ENCODE measurements around the gene LRP1-AS. TPM values are rescaled to one million over a fixed set of nuclear protein-coding genes. Genes with fewer than 3 reads are reported as not detected.

Gene LRP1-AS
- total RNA-seq, 1 experiment from 2014 or later = not detected

DNA sequence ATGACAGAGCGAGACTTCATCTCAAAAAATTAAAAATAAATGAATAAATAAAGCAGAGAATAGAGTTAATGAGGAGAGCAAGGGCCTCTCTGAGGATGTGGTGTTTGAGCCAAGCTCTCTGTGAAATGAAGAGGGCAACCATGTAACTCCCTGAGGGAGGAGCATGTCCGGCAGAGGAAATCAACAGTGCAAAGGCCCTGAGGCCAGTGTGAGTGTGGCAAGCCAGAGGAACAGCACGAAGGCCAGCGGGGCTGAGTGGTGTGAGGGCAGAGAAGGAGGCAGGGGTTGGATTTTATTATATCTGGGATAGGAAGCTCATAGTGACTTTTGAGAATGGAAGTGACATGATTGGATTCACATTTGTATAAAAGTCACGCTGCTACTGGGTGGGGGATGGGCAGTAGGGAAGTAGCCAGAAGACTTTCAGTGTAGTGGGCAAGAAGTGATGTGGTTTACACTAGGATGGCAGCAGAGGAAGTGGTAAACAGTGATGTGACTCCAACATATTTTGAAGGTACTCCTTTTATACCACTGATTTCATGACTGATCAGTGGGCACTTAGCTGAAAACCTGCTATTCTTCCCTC, 10.3 kb upstream of the LRP1-AS start:
- BruUV-seq (replicated peaks) = no TSS peak
- Histone ChIP-seq H3K9me3 (ENCODE audit: low read length) (no peaks in the 10 kb centered on the region), H3K4me1 (ENCODE audit: insufficient read depth, low read length) (peaks cover 6% of the 10 kb centered on the region), H4K20me1 (ENCODE audit: low read length) (no peaks in the 10 kb centered on the region), H3F3A (ENCODE audit: low read length, unreplicated experiment) (no peaks in the 10 kb centered on the region), H3K27ac (ENCODE audit: low read length) (no peak overlapping the region), H3K4me3 (ENCODE audit: low read length) (no peak overlapping the region), H3K79me2 (ENCODE audit: low read length) (no peaks in the 10 kb centered on the region), H2AFZ (ENCODE audit: low read length) (no peak overlapping the region), H3K9ac (ENCODE audit: low read length) (no peak overlapping the region), H3K36me3 (ENCODE audit: low read depth, low read length) (no peaks in the 10 kb centered on the region), H3K9me2 (replicated peaks; ENCODE audit: low read length) (no peaks in the 10 kb centered on the region), H3K4me2 (ENCODE audit: low read length) (no peak overlapping the region), H3K27me3 (ENCODE audit: low read length) (no peaks in the 10 kb centered on the region)
- ChIA-PET CTCF (no interaction called here), POLR2A (ENCODE audit: unreplicated experiment) (no interaction called here)
- DNase-seq (no peak), ATAC-seq (no peak)
- intact Hi-C loops (cut with micrococcal nuclease) = no loop called here
- TF ChIP-seq, protein P1, sequence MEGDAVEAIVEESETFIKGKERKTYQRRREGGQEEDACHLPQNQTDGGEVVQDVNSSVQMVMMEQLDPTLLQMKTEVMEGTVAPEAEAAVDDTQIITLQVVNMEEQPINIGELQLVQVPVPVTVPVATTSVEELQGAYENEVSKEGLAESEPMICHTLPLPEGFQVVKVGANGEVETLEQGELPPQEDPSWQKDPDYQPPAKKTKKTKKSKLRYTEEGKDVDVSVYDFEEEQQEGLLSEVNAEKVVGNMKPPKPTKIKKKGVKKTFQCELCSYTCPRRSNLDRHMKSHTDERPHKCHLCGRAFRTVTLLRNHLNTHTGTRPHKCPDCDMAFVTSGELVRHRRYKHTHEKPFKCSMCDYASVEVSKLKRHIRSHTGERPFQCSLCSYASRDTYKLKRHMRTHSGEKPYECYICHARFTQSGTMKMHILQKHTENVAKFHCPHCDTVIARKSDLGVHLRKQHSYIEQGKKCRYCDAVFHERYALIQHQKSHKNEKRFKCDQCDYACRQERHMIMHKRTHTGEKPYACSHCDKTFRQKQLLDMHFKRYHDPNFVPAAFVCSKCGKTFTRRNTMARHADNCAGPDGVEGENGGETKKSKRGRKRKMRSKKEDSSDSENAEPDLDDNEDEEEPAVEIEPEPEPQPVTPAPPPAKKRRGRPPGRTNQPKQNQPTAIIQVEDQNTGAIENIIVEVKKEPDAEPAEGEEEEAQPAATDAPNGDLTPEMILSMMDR (conservative IDR thresholded peaks at IDR 0.05; ENCODE audit: low read depth, low read length) = no peak
- no peak for TF ChIP-seq EZH2 (IDR thresholded peaks at IDR 0.05; ENCODE audit: low read length, unreplicated experiment)
- no peak for TF ChIP-seq EZH2phosphoT487 (IDR thresholded peaks at IDR 0.05; ENCODE audit: borderline replicate concordance, low read length)

DNA sequence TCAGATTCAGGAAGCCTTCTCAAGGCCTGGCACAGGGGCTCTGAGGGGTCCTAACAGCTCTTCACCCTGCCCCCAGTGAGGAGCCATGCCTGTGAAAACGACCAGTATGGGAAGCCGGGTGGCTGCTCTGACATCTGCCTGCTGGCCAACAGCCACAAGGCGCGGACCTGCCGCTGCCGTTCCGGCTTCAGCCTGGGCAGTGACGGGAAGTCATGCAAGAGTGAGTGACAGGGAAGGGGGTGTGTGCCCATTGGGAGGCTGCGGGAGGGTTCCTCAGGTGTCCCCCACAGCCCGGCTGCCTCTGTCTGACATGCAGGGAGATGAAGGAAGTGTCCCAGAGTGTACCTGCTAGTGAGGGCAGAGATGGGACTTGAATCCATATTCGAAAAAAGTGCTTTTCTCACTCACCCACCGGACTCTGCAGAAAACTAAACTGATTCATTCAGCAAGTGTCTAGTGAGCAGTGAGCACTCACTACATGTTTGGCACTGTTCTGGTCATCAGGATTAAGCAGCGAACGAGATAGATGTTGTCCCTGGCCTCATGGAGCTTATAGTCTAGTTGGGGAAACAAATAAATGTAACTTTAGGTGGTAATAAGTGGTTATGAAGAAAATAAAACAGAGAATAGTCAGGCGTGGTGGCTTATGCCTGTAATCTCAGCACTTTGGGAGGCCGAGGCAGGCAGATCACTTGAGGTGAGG, 9.4 kb upstream of the LRP1-AS start:
- no peak overlapping the region for H3K4me3 ChIP-seq (ENCODE audit: low read length)
- no peaks in the 10 kb centered on the region for H3K9me3 ChIP-seq (ENCODE audit: low read length)
- no peak overlapping the region for H2AFZ ChIP-seq (ENCODE audit: low read length)
- no peaks in the 10 kb centered on the region for H3K27me3 ChIP-seq (ENCODE audit: low read length)
- CTCF ChIA-PET = no interaction called here
- POLR2A ChIA-PET (ENCODE audit: unreplicated experiment) = no interaction called here
- H3K4me2 ChIP-seq (ENCODE audit: low read length) = no peak overlapping the region
- H3K36me3 ChIP-seq (ENCODE audit: low read depth, low read length) = no peaks in the 10 kb centered on the region
- no peak overlapping the region for H3K9ac ChIP-seq (ENCODE audit: low read length)
- H4K20me1 ChIP-seq (ENCODE audit: low read length) = no peaks in the 10 kb centered on the region
- H3K4me1 ChIP-seq (ENCODE audit: insufficient read depth, low read length) = peaks cover 14% of the 10 kb centered on the region
- H3K79me2 ChIP-seq (ENCODE audit: low read length) = no peaks in the 10 kb centered on the region
- no peak overlapping the region for H3K27ac ChIP-seq (ENCODE audit: low read length)
- no peaks in the 10 kb centered on the region for H3F3A ChIP-seq (ENCODE audit: low read length, unreplicated experiment)
- TF ChIP-seq, protein P1 (conservative IDR thresholded peaks at IDR 0.05; ENCODE audit: low read depth, low read length) = no peak
- TF ChIP-seq EZH2 (IDR thresholded peaks at IDR 0.05; ENCODE audit: low read length, unreplicated experiment) = no peak
- TF ChIP-seq EZH2phosphoT487 (IDR thresholded peaks at IDR 0.05; ENCODE audit: borderline replicate concordance, low read length) = no peak
- DNase-seq (no peak), ATAC-seq (no peak)
- no TSS peak for BruUV-seq (replicated peaks)
- H3K9me2 ChIP-seq (replicated peaks; ENCODE audit: low read length) = no peaks in the 10 kb centered on the region
- intact Hi-C loops (cut with micrococcal nuclease) = no loop called here

DNA sequence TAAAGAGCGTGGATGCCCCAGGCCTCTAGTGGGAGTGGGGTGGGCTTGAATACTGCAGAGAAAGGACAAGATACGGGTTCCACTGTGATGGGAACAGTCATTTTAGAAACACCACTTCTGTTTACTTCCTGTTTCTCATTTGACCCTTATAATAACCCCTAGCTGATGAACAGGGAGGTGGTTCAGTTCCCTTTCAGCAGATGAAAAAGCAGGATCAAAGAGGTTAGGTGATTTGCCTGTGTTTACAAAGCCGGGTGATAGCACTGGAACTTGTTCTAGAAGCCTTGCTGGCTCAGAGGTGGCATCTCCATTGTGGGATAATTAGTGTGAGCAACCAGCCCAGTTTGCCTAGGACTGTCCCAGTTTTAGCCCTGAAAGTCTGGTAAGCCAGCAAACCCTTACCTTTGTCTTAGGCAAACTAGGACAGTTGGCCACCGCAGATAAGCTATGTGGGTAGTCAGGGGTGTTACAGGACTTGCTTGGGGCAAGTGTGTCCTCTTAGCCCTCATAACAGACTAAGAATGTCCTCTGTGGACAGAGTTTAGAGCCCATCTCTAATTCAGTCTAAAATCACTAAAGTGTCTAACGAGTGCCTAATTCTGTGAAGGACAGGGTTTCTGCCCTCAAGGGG, 7.5 kb upstream of the LRP1-AS start:
- H3K27ac ChIP-seq (ENCODE audit: low read length) = no peak overlapping the region
- intact Hi-C loops (cut with micrococcal nuclease) = no loop called here
- H3K4me3 ChIP-seq (ENCODE audit: low read length) = no peak overlapping the region
- H3K9ac ChIP-seq (ENCODE audit: low read length) = no peak overlapping the region
- no peak for TF ChIP-seq EZH2phosphoT487 (IDR thresholded peaks at IDR 0.05; ENCODE audit: borderline replicate concordance, low read length)
- TF ChIP-seq EZH2 (IDR thresholded peaks at IDR 0.05; ENCODE audit: low read length, unreplicated experiment) = no peak
- TF ChIP-seq, protein P1 (conservative IDR thresholded peaks at IDR 0.05; ENCODE audit: low read depth, low read length) = no peak
- no peak overlapping the region for H3K4me2 ChIP-seq (ENCODE audit: low read length)
- no peaks in the 10 kb centered on the region for H3K27me3 ChIP-seq (ENCODE audit: low read length)
- peaks cover 20% of the 10 kb centered on the region for H3K4me1 ChIP-seq (ENCODE audit: insufficient read depth, low read length)
- no peak overlapping the region for H2AFZ ChIP-seq (ENCODE audit: low read length)
- no peak for DNase-seq
- no peak for ATAC-seq
- H3K9me3 ChIP-seq (ENCODE audit: low read length) = no peaks in the 10 kb centered on the region
- H3K9me2 ChIP-seq (replicated peaks; ENCODE audit: low read length) = no peaks in the 10 kb centered on the region
- H4K20me1 ChIP-seq (ENCODE audit: low read length) = no peaks in the 10 kb centered on the region
- H3K36me3 ChIP-seq (ENCODE audit: low read depth, low read length) = no peaks in the 10 kb centered on the region
- BruUV-seq (replicated peaks) = no TSS peak
- no peaks in the 10 kb centered on the region for H3K79me2 ChIP-seq (ENCODE audit: low read length)
- POLR2A ChIA-PET (ENCODE audit: unreplicated experiment) = no interaction called here
- H3F3A ChIP-seq (ENCODE audit: low read length, unreplicated experiment) = no peaks in the 10 kb centered on the region
- CTCF ChIA-PET = no interaction called here
